Right ventricle myocardium superior (tissue), 1 donor: ENCODE data around the gene KDM5A. TPM values are rescaled to one million over a fixed set of nuclear protein-coding genes. Genes with fewer than 3 reads are reported as not detected.
"Not testable (repeated sequence)": the region's sequence is repeated elsewhere in the genome, so short reads cannot be mapped to it uniquely, and the experiment has no call there.

ENCODE experiments used
- ATAC-seq: fragments of 200-7000 bp; cut with Tn5 transposase; one replicate; pipeline ENCODE4 v1.9.1; 2020; ENCODE audit warnings: mild to moderate bottlenecking; ENCODE audit not compliant: poor library complexity
- DNase-seq: peaks from one replicate; pipeline ENCODE4 v3.0.0-alpha.2; 2020
- intact Hi-C: fragments of 100-400 bp; cut with DNase I; formaldehyde crosslinking; loops from one replicate; pipeline ENCODE4 v1.11.2; 2022
- total RNA-seq: library from RNA; stranded (reverse); fragmentation: NEBNext Ultra II Directional; extraction: Animal tissue kit (Norgen Biotek cat#: 25700); gene quantifications from one replicate; pipeline ENCODE4 v1.2.1, GENCODE V29; 2021
- donor health status: DM: no; HTN: yes; CAD: no; lungs with severe emphysema.

Gene KDM5A
- total RNA-seq, 1 donor from 2014 or later = 28.2 TPM

GRCh38 chr12:343036-343435 is 46.1 kb downstream of the KDM5A start:
- DNase-seq, intact Hi-C loops, ATAC-seq: not testable (repeated sequence)

GRCh38 chr12:337039-337438 is 52.1 kb downstream of the KDM5A start:
- ATAC-seq = no peak
- DNase-seq = no peak
- intact Hi-C loops = no loop called here

GRCh38 chr12:334125-334524 is 55.0 kb downstream of the KDM5A start:
- ATAC-seq = no peak
- DNase-seq = no peak
- intact Hi-C loops = no loop called here

- intact Hi-C loops = no loop called here
- ATAC-seq (no peak), DNase-seq (no peak)
Measured at GRCh38 chr12:332581-333205, 56.4 kb downstream of the KDM5A start.

- intact Hi-C loops = no loop called here
- no peak for ATAC-seq
- no peak for DNase-seq
Measured at GRCh38 chr12:331287-331686, 57.8 kb downstream of the KDM5A start.

- intact Hi-C loops = no loop called here
- ATAC-seq (no peak), DNase-seq (no peak)
Measured at GRCh38 chr12:325906-326305, 63.2 kb downstream of the KDM5A start.

GRCh38 chr12:323507-323906 is 65.6 kb downstream of the KDM5A start:
- DNase-seq = no peak
- intact Hi-C loops = no loop called here
- no peak for ATAC-seq

GRCh38 chr12:321606-322326 is 67.4 kb downstream of the KDM5A start:
- intact Hi-C loops = no loop called here
- ATAC-seq = no peak

GRCh38 chr12:318759-319515 is 70.2 kb downstream of the KDM5A start:
- DNase-seq = no peak
- intact Hi-C loops = no loop called here
- no peak for ATAC-seq

More at GRCh38 chr12:321606-322326, 67.4 kb downstream of the KDM5A start:
- DNase-seq = no peak

GRCh38 chr12:308511-308910 is 80.6 kb downstream of the KDM5A start:
- ATAC-seq = no peak
- intact Hi-C loops = no loop called here

GRCh38 chr12:307406-307805 is 81.7 kb downstream of the KDM5A start:
- DNase-seq = no peak
- ATAC-seq = no peak
- intact Hi-C loops = no loop called here

More at GRCh38 chr12:308511-308910, 80.6 kb downstream of the KDM5A start:
- DNase-seq = no peak

- no peak for DNase-seq
- no peak for ATAC-seq
- intact Hi-C loops = no loop called here
Measured at GRCh38 chr12:304805-305204, 84.3 kb downstream of the KDM5A start.

GRCh38 chr12:302766-303165 is 86.4 kb downstream of the KDM5A start:
- intact Hi-C loops, DNase-seq, ATAC-seq: not testable (repeated sequence)

- DNase-seq, ATAC-seq, intact Hi-C loops: not testable (repeated sequence)
Measured at GRCh38 chr12:300166-300565, 89.0 kb downstream of the KDM5A start.

GRCh38 chr12:299511-299910 is 89.6 kb downstream of the KDM5A start:
- intact Hi-C loops, DNase-seq, ATAC-seq: not testable (repeated sequence)

- DNase-seq, ATAC-seq, intact Hi-C loops: not testable (repeated sequence)
Measured at GRCh38 chr12:298059-298458, 91.1 kb downstream of the KDM5A start.

GRCh38 chr12:295132-295531 is 94.0 kb downstream of the KDM5A start:
- no peak for DNase-seq
- intact Hi-C loops = no loop called here
- no peak for ATAC-seq

GRCh38 chr12:293199-293598 is 95.9 kb downstream of the KDM5A start:
- ATAC-seq = no peak
- intact Hi-C loops = no loop called here
- DNase-seq = no peak

GRCh38 chr12:292186-292585 is 96.9 kb downstream of the KDM5A start:
- DNase-seq (no peak), ATAC-seq (no peak)
- intact Hi-C loops = no loop called here
